Mesendoderm (in vitro differentiated cells): ENCODE results near the gene ATP6V0D1.

Experiments used
- DNase-seq: peaks from one replicate; pipeline ENCODE4 v3.0.0; 2013
- H2AK5ac ChIP-seq: 2 replicates; pipeline ENCODE4 v1.6.1; 2013; ENCODE audit warnings: low read length, inconsistent platforms
- H2BK120ac ChIP-seq: 2 replicates; pipeline ENCODE4 v1.6.1; 2013; ENCODE audit warnings: low read depth, mild to moderate bottlenecking, low read length, moderate library complexity, mixed read lengths
- H2BK15ac ChIP-seq: replicated peaks from 2 replicates; pipeline ENCODE4 v1.6.1; 2013; ENCODE audit warnings: low read depth, mild to moderate bottlenecking, moderate library complexity
- H2BK5ac ChIP-seq: 2 replicates; pipeline ENCODE4 v1.6.1; 2013; ENCODE audit warnings: low read length, inconsistent platforms
- H3K18ac ChIP-seq: 2 replicates; pipeline ENCODE4 v1.6.1; 2013; ENCODE audit warnings: mild to moderate bottlenecking, low read length, mixed read lengths
- H3K23ac ChIP-seq: one replicate; pipeline ENCODE4 v1.6.1; 2013; ENCODE audit warnings: low read length
- H3K27ac ChIP-seq: 2 replicates; pipeline ENCODE4 v1.5.1; 2013; ENCODE audit warnings: low read depth, mild to moderate bottlenecking, inconsistent platforms, low read length, moderate library complexity
- H3K27me3 ChIP-seq: 2 replicates; pipeline ENCODE4 v1.6.1; 2013; ENCODE audit warnings: low read length, control low read depth, mild to moderate bottlenecking, inconsistent platforms; ENCODE audit not compliant: insufficient read depth, poor library complexity
- H3K36me3 ChIP-seq: 2 replicates; pipeline ENCODE4 v1.6.1; 2013; ENCODE audit warnings: low read length, inconsistent platforms; ENCODE audit not compliant: control insufficient read depth, insufficient read depth
- H3K4ac ChIP-seq: one replicate; pipeline ENCODE4 v1.6.1; 2013; ENCODE audit warnings: low read depth, mild to moderate bottlenecking, low read length, moderate library complexity
- H3K4me1 ChIP-seq: 2 replicates; pipeline ENCODE4 v1.6.1; 2013; ENCODE audit warnings: low read depth, low read length, inconsistent platforms; ENCODE audit not compliant: control insufficient read depth
- H3K4me2 ChIP-seq: 2 replicates; pipeline ENCODE4 v1.6.1; 2013; ENCODE audit warnings: low read length
- H3K4me3 ChIP-seq: 2 replicates; pipeline ENCODE4 v1.5.1; 2013; ENCODE audit warnings: mild to moderate bottlenecking, low read length
- H3K56ac ChIP-seq: one replicate; pipeline ENCODE4 v1.6.1; 2013; ENCODE audit warnings: low read length
- H3K79me1 ChIP-seq: 2 replicates; pipeline ENCODE4 v1.6.1; 2013; ENCODE audit warnings: low read length, inconsistent platforms
- H3K79me2 ChIP-seq: 2 replicates; pipeline ENCODE4 v1.6.1; 2013; ENCODE audit warnings: mild to moderate bottlenecking, low read length; ENCODE audit not compliant: control insufficient read depth, insufficient read depth
- H3K9ac ChIP-seq: 2 replicates; pipeline ENCODE4 v1.6.1; 2013; ENCODE audit warnings: low read length, inconsistent platforms
- H4K5ac ChIP-seq: one replicate; pipeline ENCODE4 v1.6.1; 2013; ENCODE audit warnings: low read length
- H4K8ac ChIP-seq: one replicate; pipeline ENCODE4 v1.6.1; 2013; ENCODE audit warnings: low read depth, mild to moderate bottlenecking, control low read depth, low read length, moderate library complexity
- WGBS: extraction: QIAGEN DNeasy Blood & Tissue Kit; methylation state at CpG from one replicate; pipeline ENCODE4 v1.1.7; 2013; ENCODE audit warnings: low lambda C conversion rate, missing lambda C conversion rate; ENCODE audit not compliant: insufficient coverage; ENCODE audit errors: extremely low coverage; 5-methylcytosine and 5-hydroxymethylcytosine counted together

ATP6V0D1 gene

GRCh38 chr16:67430504-67430976 is 50.4 kb downstream of the ATP6V0D1 start:
- Histone ChIP-seq H4K8ac (no peak overlapping the region), H3K4me1 (peaks cover 9% of the 10 kb centered on the region), H3K56ac (peak overlapping the region; percentile 93), H4K5ac (no peak overlapping the region), H2AK5ac (no peak overlapping the region), H3K36me3 (no peaks in the 10 kb centered on the region), H3K23ac (peak overlapping the region; percentile 66), H3K4me2 (peak overlapping the region; percentile 84), H3K18ac (peak overlapping the region; percentile 18), H3K9ac (peak overlapping the region; percentile 72), H3K4ac (peak overlapping the region; percentile 8), H2BK15ac (no peak overlapping the region), H3K27ac (no peak overlapping the region), H2BK5ac (no peak overlapping the region), H3K79me1 (no peaks in the 10 kb centered on the region), H3K4me3 (peak overlapping the region; percentile 35), H2BK120ac (no peak overlapping the region), H3K79me2 (no peaks in the 10 kb centered on the region), H3K27me3 (peaks cover 4% of the 10 kb centered on the region)
- DNase-seq: no peak
- WGBS: no CpG with 5 or more reads among the region's 53 CpGs

- Histone ChIP-seq H3K4me2 (peak overlapping the region; percentile 84), H3K56ac (peak overlapping the region; percentile 93), H3K27me3 (peaks cover 4% of the 10 kb centered on the region), H2AK5ac (no peak overlapping the region), H3K23ac (no peak overlapping the region), H4K8ac (no peak overlapping the region), H3K4me1 (peaks cover 11% of the 10 kb centered on the region), H3K18ac (no peak overlapping the region), H3K36me3 (no peaks in the 10 kb centered on the region), H2BK120ac (no peak overlapping the region), H3K4ac (no peak overlapping the region), H2BK15ac (no peak overlapping the region), H3K27ac (no peak overlapping the region), H4K5ac (no peak overlapping the region), H3K79me1 (no peaks in the 10 kb centered on the region), H2BK5ac (no peak overlapping the region), H3K79me2 (no peaks in the 10 kb centered on the region), H3K4me3 (peak overlapping the region; percentile 9), H3K9ac (peak overlapping the region; percentile 72)
- no CpG with 5 or more reads among the region's 13 CpGs for WGBS
- no peak for DNase-seq
These were observed 51.0 kb downstream of the ATP6V0D1 start for GRCh38 chr16:67429799-67430503.

- Histone ChIP-seq H3K79me2 (no peaks in the 10 kb centered on the region), H3K79me1 (no peaks in the 10 kb centered on the region), H3K18ac (no peak overlapping the region), H3K27ac (no peak overlapping the region), H3K56ac (no peak overlapping the region), H3K4ac (no peak overlapping the region), H2AK5ac (no peak overlapping the region), H2BK5ac (no peak overlapping the region), H3K4me1 (peaks cover 18% of the 10 kb centered on the region), H3K4me2 (no peak overlapping the region), H3K9ac (no peak overlapping the region), H2BK15ac (no peak overlapping the region), H3K23ac (no peak overlapping the region), H3K4me3 (no peak overlapping the region), H3K27me3 (peaks cover 4% of the 10 kb centered on the region), H2BK120ac (no peak overlapping the region), H4K8ac (no peak overlapping the region), H3K36me3 (no peaks in the 10 kb centered on the region), H4K5ac (no peak overlapping the region)
- WGBS: no CpG with 5 or more reads among the region's 3 CpGs
- DNase-seq: no peak
These were observed 51.7 kb downstream of the ATP6V0D1 start for GRCh38 chr16:67429053-67429798.

- Histone ChIP-seq H3K27me3 (peaks cover 4% of the 10 kb centered on the region), H2AK5ac (peak overlapping the region; percentile 75), H3K56ac (peak overlapping the region; percentile 80), H3K23ac (no peak overlapping the region), H3K79me1 (no peaks in the 10 kb centered on the region), H3K4me3 (no peak overlapping the region), H3K18ac (no peak overlapping the region), H3K36me3 (no peaks in the 10 kb centered on the region), H3K4me1 (peaks cover 23% of the 10 kb centered on the region), H2BK5ac (no peak overlapping the region), H3K4ac (no peak overlapping the region), H4K5ac (no peak overlapping the region), H3K79me2 (no peaks in the 10 kb centered on the region), H4K8ac (no peak overlapping the region), H2BK15ac (no peak overlapping the region), H3K27ac (no peak overlapping the region), H2BK120ac (no peak overlapping the region), H3K4me2 (no peak overlapping the region), H3K9ac (peak overlapping the region; percentile 45)
- WGBS: no CpG with 5 or more reads among the region's 11 CpGs
- DNase-seq: peak; percentile 90
These were observed 52.7 kb downstream of the ATP6V0D1 start for GRCh38 chr16:67428146-67428731.

- no peak for DNase-seq
- Histone ChIP-seq H3K4ac (no peak overlapping the region), H3K18ac (no peak overlapping the region), H2AK5ac (peak overlapping the region; percentile 33), H4K5ac (no peak overlapping the region), H3K4me1 (peaks cover 20% of the 10 kb centered on the region), H4K8ac (no peak overlapping the region), H3K9ac (no peak overlapping the region), H3K36me3 (no peaks in the 10 kb centered on the region), H3K56ac (no peak overlapping the region), H2BK15ac (no peak overlapping the region), H3K23ac (peak overlapping the region; percentile 37), H3K4me3 (no peak overlapping the region), H2BK120ac (no peak overlapping the region), H3K79me2 (no peaks in the 10 kb centered on the region), H3K4me2 (no peak overlapping the region), H3K79me1 (no peaks in the 10 kb centered on the region), H3K27ac (no peak overlapping the region), H3K27me3 (peaks cover 4% of the 10 kb centered on the region), H2BK5ac (no peak overlapping the region)
- no CpG with 5 or more reads among the region's 7 CpGs for WGBS
These were observed 54.0 kb downstream of the ATP6V0D1 start for GRCh38 chr16:67426950-67427349.
